K562 (cell line): ENCODE data around the gene SMIM17.

ENCODE experiments used
- BMI1 ChIP-seq: fragments of 150-350 bp; IDR thresholded peaks from 2 replicates; pipeline ENCODE4 v1.6.1; 2014; ENCODE audit warnings: low read length
- GMEB1 ChIP-seq: fragments of 250-450 bp; sonication (Bioruptor Pico); IDR thresholded peaks from 2 replicates; pipeline ENCODE4 v1.4.0; 2020; ENCODE audit warnings: mild to moderate bottlenecking
- NFYB ChIP-seq: IDR thresholded peaks from 2 replicates; pipeline ENCODE4 v1.6.1; 2011; ENCODE audit warnings: mild to moderate bottlenecking, moderate library complexity; ENCODE audit not compliant: insufficient read length; ENCODE audit errors: extremely low read depth
- TGIF2 ChIP-seq: sonication (generic); formaldehyde crosslinking; IDR thresholded peaks from 2 replicates; pipeline ENCODE4 v1.8.1; 2022; ENCODE audit warnings: mild to moderate bottlenecking, missing genetic modification reagents, moderate library complexity
- TRIM25 ChIP-seq: fragments of 450-650 bp; IDR thresholded peaks from 2 replicates; pipeline ENCODE4 v1.7.0; 2016; ENCODE audit warnings: borderline replicate concordance

GRCh38 chr19:56637976-56638555, 4.9 kb upstream of the SMIM17 start:
- TF ChIP-seq TRIM25 = no peak
- TF ChIP-seq TGIF2 (CRISPR knock-in tag) = peak; percentile 84; the same call in 1 of the 2 replicates
- no peak for TF ChIP-seq BMI1
- TF ChIP-seq GMEB1 (CRISPR knock-in tag) = no peak
- TF ChIP-seq NFYB = no peak
